HG02763 (cell line): ENCODE results near the gene MAT2B.
A peak's percentile ranks its signal among the peaks of the same experiment; 100 is the strongest.
"Not testable (repeated sequence)": the region's sequence is repeated elsewhere in the genome, so short reads cannot be mapped to it uniquely, and the experiment has no call there.

Experiments used
- ATAC-seq: cut with Tn5 transposase; IDR thresholded peaks from one replicate; pipeline ENCODE4 v1.9.1; 2021; ENCODE audit warnings: mild to moderate bottlenecking, moderate library complexity; ENCODE audit not compliant: unreplicated experiment

MAT2B gene

GRCh38 chr5:163503106-163504078 is 2.0 kb upstream of the MAT2B start:
- no peak for ATAC-seq

- ATAC-seq, result no peak
Observed at GRCh38 chr5:163504079-163504931, 1.1 kb upstream of the MAT2B start.

- no peak for ATAC-seq
Observed at GRCh38 chr5:163505049-163505367, 411 bp upstream of the MAT2B start.

GRCh38 chr5:163506095-163506457 is 657 bp downstream of the MAT2B start:
- ATAC-seq, result peak; percentile 5

- ATAC-seq, result no peak
Observed at GRCh38 chr5:163506726-163507125, 1.3 kb downstream of the MAT2B start.

GRCh38 chr5:163508753-163509152 is 3.3 kb downstream of the MAT2B start:
- no peak for ATAC-seq

- no peak for ATAC-seq
Observed at GRCh38 chr5:163509291-163509951, 4.0 kb downstream of the MAT2B start.

GRCh38 chr5:163512526-163512925 is 7.1 kb downstream of the MAT2B start:
- no peak for ATAC-seq

- ATAC-seq, result no peak
Observed at GRCh38 chr5:163525096-163525495, 19.7 kb downstream of the MAT2B start.

- no peak for ATAC-seq
Observed at GRCh38 chr5:163529698-163530097, 24.3 kb downstream of the MAT2B start.

- no peak for ATAC-seq
Observed at GRCh38 chr5:163531272-163531671, 25.9 kb downstream of the MAT2B start.

GRCh38 chr5:163532171-163533084 is 27.0 kb downstream of the MAT2B start:
- ATAC-seq, result no peak

GRCh38 chr5:163533223-163533622 is 27.8 kb downstream of the MAT2B start:
- no peak for ATAC-seq

GRCh38 chr5:163534492-163535094 is 29.2 kb downstream of the MAT2B start:
- ATAC-seq, result no peak

- no peak for ATAC-seq
Observed at GRCh38 chr5:163535290-163535689, 29.9 kb downstream of the MAT2B start.

- not testable (repeated sequence) for ATAC-seq
Observed at GRCh38 chr5:163536442-163536841, 31.0 kb downstream of the MAT2B start.

GRCh38 chr5:163540696-163541095 is 35.3 kb downstream of the MAT2B start:
- ATAC-seq, result no peak

- no peak for ATAC-seq
Observed at GRCh38 chr5:163542771-163543170, 37.4 kb downstream of the MAT2B start.

- ATAC-seq, result no peak
Observed at GRCh38 chr5:163544041-163544440, 38.6 kb downstream of the MAT2B start.

- no peak for ATAC-seq
Observed at GRCh38 chr5:163544836-163545235, 39.4 kb downstream of the MAT2B start.
